WTC11 (cell line): Measurements from ENCODE around the gene GPR39. TPM values are rescaled to one million over a fixed set of nuclear protein-coding genes. Genes with fewer than 3 reads are reported as not detected.

ENCODE experiments used
- ATAC-seq: fragments of 200-7000 bp; cut with Tn5 transposase; 2 replicates; pipeline ENCODE4 v1.10.0; 2021; ENCODE audit warnings: mild to moderate bottlenecking, moderate library complexity
- CTCF ChIA-PET: fragments of 300-600 bp; sonication (Branson Sonifier 250); formaldehyde crosslinking; loops from one replicate; lab custom pipeline; 2021; ENCODE audit warnings: antibody characterized with exemption; lab: Charles Lee
- POLR2A ChIA-PET: fragments of 350-600 bp; sonication (Branson Sonifier 250); formaldehyde crosslinking; loops from one replicate; lab custom pipeline; 2021; ENCODE audit warnings: antibody characterized with exemption; lab: Charles Lee
- DNase-seq: peaks from one replicate; pipeline ENCODE4 v3.0.0; 2021; ENCODE audit warnings: low spot score
- H3K27ac Mint-ChIP-seq: 2 replicates; pipeline ENCODE4 v1.8.0; 2021; ENCODE audit warnings: mixed read lengths
- H3K27me3 Mint-ChIP-seq: 2 replicates; pipeline ENCODE4 v1.8.0; 2021; ENCODE audit warnings: low read depth, mild to moderate bottlenecking, moderate library complexity, mixed read lengths
- H3K36me3 Mint-ChIP-seq: 2 replicates; pipeline ENCODE4 v1.8.0; 2021; ENCODE audit warnings: mixed read lengths
- H3K4me1 Mint-ChIP-seq: 2 replicates; pipeline ENCODE4 v1.8.0; 2022; ENCODE audit warnings: mixed read lengths
- H3K4me3 Mint-ChIP-seq: 2 replicates; pipeline ENCODE4 v1.8.0; 2021; ENCODE audit warnings: mild to moderate bottlenecking, moderate library complexity, mixed read lengths
- H3K9me3 Mint-ChIP-seq: 2 replicates; pipeline ENCODE4 v1.8.0; 2021; ENCODE audit warnings: mixed read lengths
- CREM ChIP-seq: sonication (generic); formaldehyde crosslinking; IDR thresholded peaks from 2 replicates; pipeline ENCODE4 v1.8.1; 2022; ENCODE audit warnings: mild to moderate bottlenecking, missing genetic modification reagents, moderate library complexity
- ERG ChIP-seq: fragments of 250-450 bp; sonication (Bioruptor Pico); IDR thresholded peaks from 2 replicates; pipeline ENCODE4 v1.8.0; 2021; ENCODE audit warnings: mild to moderate bottlenecking
- ETV6 ChIP-seq: sonication (generic); formaldehyde crosslinking; IDR thresholded peaks from 2 replicates; pipeline ENCODE4 v1.8.1; 2022; ENCODE audit warnings: mild to moderate bottlenecking, missing genetic modification reagents
- FOXJ3 ChIP-seq: sonication (generic); formaldehyde crosslinking; IDR thresholded peaks from 2 replicates; pipeline ENCODE4 v1.9.0; 2021; ENCODE audit warnings: missing genetic modification reagents, mild to moderate bottlenecking, borderline replicate concordance
- GRHL2 ChIP-seq: fragments of 250-450 bp; sonication (Bioruptor Pico); IDR thresholded peaks from 2 replicates; pipeline ENCODE4 v1.8.0; 2022; ENCODE audit warnings: mild to moderate bottlenecking, moderate library complexity; ENCODE audit not compliant: insufficient replicate concordance, severe bottlenecking
- JAZF1 ChIP-seq: fragments of 250-450 bp; sonication (Bioruptor Pico); IDR thresholded peaks from 2 replicates; pipeline ENCODE4 v1.9.0; 2021; ENCODE audit warnings: moderate library complexity, mild to moderate bottlenecking, inconsistent platforms
- JUN ChIP-seq: sonication (generic); formaldehyde crosslinking; IDR thresholded peaks from 2 replicates; pipeline ENCODE4 v1.8.0; 2023; ENCODE audit warnings: mild to moderate bottlenecking, missing genetic modification reagents
- NR2C2 ChIP-seq: sonication (generic); formaldehyde crosslinking; IDR thresholded peaks from 2 replicates; pipeline ENCODE4 v1.8.0; 2022; ENCODE audit warnings: mild to moderate bottlenecking, missing genetic modification reagents
- RELA ChIP-seq: sonication (generic); formaldehyde crosslinking; IDR thresholded peaks from 2 replicates; pipeline ENCODE4 v1.8.1; 2022; ENCODE audit warnings: missing genetic modification reagents, mild to moderate bottlenecking, borderline replicate concordance
- TEAD1 ChIP-seq: sonication (generic); formaldehyde crosslinking; IDR thresholded peaks from 2 replicates; pipeline ENCODE4 v1.8.0; 2022; ENCODE audit warnings: mild to moderate bottlenecking, missing genetic modification reagents
- USF1 ChIP-seq: sonication (generic); formaldehyde crosslinking; IDR thresholded peaks from 2 replicates; pipeline ENCODE4 v1.8.0; 2022; ENCODE audit warnings: mild to moderate bottlenecking, missing genetic modification reagents
- ZBTB21 ChIP-seq: sonication (generic); formaldehyde crosslinking; IDR thresholded peaks from 2 replicates; pipeline ENCODE4 v1.8.1; 2023; ENCODE audit warnings: mild to moderate bottlenecking, missing genetic modification reagents, borderline replicate concordance
- ZBTB43 ChIP-seq: sonication (generic); formaldehyde crosslinking; IDR thresholded peaks from 2 replicates; pipeline ENCODE4 v1.8.1; 2023; ENCODE audit warnings: mild to moderate bottlenecking, missing genetic modification reagents
- ZNF281 ChIP-seq: sonication (generic); formaldehyde crosslinking; IDR thresholded peaks from 2 replicates; pipeline ENCODE4 v1.8.0; 2023; ENCODE audit warnings: mild to moderate bottlenecking, missing genetic modification reagents
- ZNF416 ChIP-seq: fragments of 250-450 bp; sonication (Bioruptor Pico); IDR thresholded peaks from 2 replicates; pipeline ENCODE4 v1.9.0; 2021; ENCODE audit warnings: mild to moderate bottlenecking, inconsistent platforms
- ZNF423 ChIP-seq: fragments of 250-450 bp; sonication (Bioruptor Pico); IDR thresholded peaks from 2 replicates; pipeline ENCODE4 v2.1.2; 2022; ENCODE audit warnings: mild to moderate bottlenecking, moderate library complexity
- total RNA-seq: library from RNA; stranded (reverse); gene quantifications from 3 replicates; pipeline ENCODE4 v1.2.3, GENCODE V29; 2021
- TF ChIP-seq, protein P1 (sequence below): sonication (generic); formaldehyde crosslinking; IDR thresholded peaks from 2 replicates; pipeline ENCODE4 v1.8.1; 2022; ENCODE audit warnings: mild to moderate bottlenecking, moderate library complexity, missing genetic modification reagents

GPR39 gene
- total RNA-seq, 1 experiment from 2014 or later = 0.74 TPM

DNA sequence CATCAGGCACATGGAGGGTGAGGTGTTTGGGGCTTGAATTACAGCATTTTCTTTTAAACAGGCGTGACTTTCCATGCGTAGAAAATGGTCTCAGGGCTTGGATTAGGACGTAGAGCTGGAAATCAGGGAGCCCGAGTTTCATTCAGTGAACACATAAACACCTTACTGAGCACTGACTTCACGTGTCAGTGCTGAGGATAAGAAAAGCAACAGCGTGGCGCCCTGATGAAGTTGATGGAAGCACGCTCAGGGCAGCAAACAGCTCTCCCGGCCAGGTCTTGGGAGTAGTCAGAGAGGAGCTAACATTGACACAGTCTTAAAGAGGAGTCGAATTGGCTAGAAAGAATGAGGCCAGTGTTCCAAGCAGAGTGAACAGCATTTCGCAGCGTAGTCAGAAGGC is 142.7 kb downstream of the GPR39 start (continued):
- TF ChIP-seq USF1 = no peak
- no peak for TF ChIP-seq ZBTB21
- no peak for TF ChIP-seq JAZF1 (CRISPR knock-in tag)
- TF ChIP-seq ZNF423 = no peak

DNA sequence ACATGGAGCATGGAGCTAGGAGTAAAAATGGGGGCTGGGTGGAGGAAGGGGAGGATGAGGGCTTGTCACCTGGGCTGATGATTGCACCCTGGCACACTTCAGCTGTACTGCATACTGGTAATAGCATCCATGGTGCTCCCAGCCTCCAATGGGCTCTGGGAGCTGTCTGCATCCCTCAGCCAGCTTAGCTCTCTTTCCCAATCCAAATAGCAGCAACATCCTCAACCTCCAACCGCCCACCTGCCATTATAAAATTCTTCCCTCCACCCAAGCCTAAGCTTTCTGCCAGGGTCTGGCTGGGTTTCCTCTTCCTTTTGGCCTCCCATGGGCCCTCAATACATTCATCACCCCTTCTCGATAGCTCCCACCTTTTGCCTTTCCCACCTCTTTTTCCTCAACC is 143.3 kb downstream of the GPR39 start:
- DNase-seq = no peak
- ATAC-seq = no peak
- TF ChIP-seq ERG = no peak
- TF ChIP-seq ETV6 (CRISPR knock-in tag) = no peak
- TF ChIP-seq CREM (CRISPR knock-in tag) = no peak
- TF ChIP-seq ZNF416 = no peak
- Mint-ChIP-seq H3K4me1 (peaks cover 11% of the 10 kb centered on the region), H3K36me3 (no peaks in the 10 kb centered on the region), H3K27me3 (no peaks in the 10 kb centered on the region; the same call in 1 of the 2 replicates), H3K4me3 (no peak overlapping the region), H3K27ac (no peak overlapping the region), H3K9me3 (peaks cover under 1% of the 10 kb centered on the region)
- ChIA-PET POLR2A (no interaction called here), CTCF (interaction anchor here (5.3 kb wide), 1 partner anchor 13 kb away, joined by 37 read pairs; no protein-coding TSS in a partner anchor)

DNA sequence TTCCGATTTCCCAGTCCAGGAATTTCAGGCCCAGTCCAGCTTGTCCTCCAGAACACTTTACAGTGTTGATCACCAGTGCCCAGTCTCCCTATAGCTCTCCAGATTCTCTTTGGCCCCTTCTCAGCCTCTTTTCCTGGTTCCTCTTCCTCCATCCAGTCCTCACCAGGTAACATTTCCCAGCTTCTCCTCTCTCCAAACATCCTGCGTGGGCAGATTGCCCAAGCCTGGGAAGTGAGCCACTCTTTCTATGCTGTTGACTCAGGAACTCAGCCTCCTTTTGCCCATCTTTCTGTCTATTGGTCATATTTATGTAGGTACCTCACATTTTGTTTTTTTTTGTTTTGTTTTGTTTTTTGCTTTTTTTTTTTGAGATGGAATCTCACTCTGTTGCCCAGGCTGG is 144.0 kb downstream of the GPR39 start:
- ChIA-PET CTCF (interaction anchor here (0.6 to 5.3 kb wide), 3 partner anchors 13 to 1558 kb away, joined by 3 to 37 read pairs (median 4); no protein-coding TSS in a partner anchor), POLR2A (no interaction called here)
- peaks cover 4% of the 10 kb centered on the region for H3K9me3 Mint-ChIP-seq
- no peak overlapping the region for H3K27ac Mint-ChIP-seq
- no peaks in the 10 kb centered on the region; the same call in 1 of the 2 replicates for H3K27me3 Mint-ChIP-seq
- no peaks in the 10 kb centered on the region for H3K36me3 Mint-ChIP-seq
- no peak for DNase-seq
- TF ChIP-seq NR2C2 (CRISPR knock-in tag) (no peak), ZNF281 (CRISPR knock-in tag) (no peak), ZNF423 (no peak), TEAD1 (CRISPR knock-in tag) (no peak), GRHL2 (CRISPR knock-in tag) (no peak), ZBTB43 (no peak), CREM (CRISPR knock-in tag) (no peak), FOXJ3 (CRISPR knock-in tag) (no peak), RELA (no peak), JUN (CRISPR knock-in tag) (no peak)
- TF ChIP-seq, protein P1, sequence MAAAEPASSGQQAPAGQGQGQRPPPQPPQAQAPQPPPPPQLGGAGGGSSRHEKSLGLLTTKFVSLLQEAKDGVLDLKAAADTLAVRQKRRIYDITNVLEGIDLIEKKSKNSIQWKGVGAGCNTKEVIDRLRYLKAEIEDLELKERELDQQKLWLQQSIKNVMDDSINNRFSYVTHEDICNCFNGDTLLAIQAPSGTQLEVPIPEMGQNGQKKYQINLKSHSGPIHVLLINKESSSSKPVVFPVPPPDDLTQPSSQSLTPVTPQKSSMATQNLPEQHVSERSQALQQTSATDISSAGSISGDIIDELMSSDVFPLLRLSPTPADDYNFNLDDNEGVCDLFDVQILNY (CRISPR knock-in tag) = no peak
- H3K4me1 Mint-ChIP-seq = peaks cover 11% of the 10 kb centered on the region
- no peak for ATAC-seq
- no peak overlapping the region for H3K4me3 Mint-ChIP-seq
